ENCODE results near the gene BIN1.
A peak's percentile ranks its signal among the peaks of the same experiment; 100 is the strongest.

Gene BIN1

GRCh38 chr2:127057371-127058245, 49.3 kb downstream of the BIN1 start:
- no peak for DNase-seq (ENCODE audit: low read depth)

- DNase-seq (ENCODE audit: low read depth), result no peak
Measured at GRCh38 chr2:127056631-127057370, 50.2 kb downstream of the BIN1 start.

- DNase-seq (ENCODE audit: low read depth), result no peak
Measured at GRCh38 chr2:127056086-127056485, 50.9 kb downstream of the BIN1 start.

GRCh38 chr2:127055786-127056076, 51.2 kb downstream of the BIN1 start:
- DNase-seq (ENCODE audit: low read depth), result no peak

GRCh38 chr2:127054996-127055785, 51.8 kb downstream of the BIN1 start:
- no peak for DNase-seq (ENCODE audit: low read depth)

- no peak for DNase-seq (ENCODE audit: low read depth)
Measured at GRCh38 chr2:127054604-127054930, 52.4 kb downstream of the BIN1 start.

GRCh38 chr2:127053731-127054603, 53.0 kb downstream of the BIN1 start:
- DNase-seq (ENCODE audit: low read depth), result no peak

- no peak for DNase-seq (ENCODE audit: low read depth)
Measured at GRCh38 chr2:127052771-127053691, 53.9 kb downstream of the BIN1 start.

GRCh38 chr2:127052057-127052770, 54.7 kb downstream of the BIN1 start:
- no peak for DNase-seq (ENCODE audit: low read depth)

- no peak for DNase-seq (ENCODE audit: low read depth)
Measured at GRCh38 chr2:127051116-127052056, 55.6 kb downstream of the BIN1 start.

GRCh38 chr2:127050803-127051115, 56.2 kb downstream of the BIN1 start:
- no peak for DNase-seq (ENCODE audit: low read depth)

- DNase-seq (ENCODE audit: low read depth), result peak; percentile 67
Measured at GRCh38 chr2:127049927-127050802, 56.8 kb downstream of the BIN1 start.

GRCh38 chr2:127048969-127049897, 57.7 kb downstream of the BIN1 start:
- DNase-seq (ENCODE audit: low read depth), result no peak

GRCh38 chr2:127048618-127048935, 58.4 kb downstream of the BIN1 start:
- no peak for DNase-seq (ENCODE audit: low read depth)

GRCh38 chr2:127047716-127048617, 59.0 kb downstream of the BIN1 start:
- DNase-seq (ENCODE audit: low read depth), result no peak

GRCh38 chr2:127047054-127047453, 59.9 kb downstream of the BIN1 start:
- DNase-seq (ENCODE audit: low read depth), result no peak

Measured in stimulated activated CD8-positive, alpha-beta memory T cell treated with anti-CD3 and anti-CD28 coated beads, Interleukin-15, amount 100 ng/mL, for 24 hours (primary cell).